ENCODE results near the gene MGARP. TPM values are rescaled to one million over a fixed set of nuclear protein-coding genes. Genes with fewer than 3 reads are reported as not detected.

Gene MGARP
- total and polyA plus RNA-seq, 2 experiments from 2014 or later = 2.4 to 4.1 TPM

DNA sequence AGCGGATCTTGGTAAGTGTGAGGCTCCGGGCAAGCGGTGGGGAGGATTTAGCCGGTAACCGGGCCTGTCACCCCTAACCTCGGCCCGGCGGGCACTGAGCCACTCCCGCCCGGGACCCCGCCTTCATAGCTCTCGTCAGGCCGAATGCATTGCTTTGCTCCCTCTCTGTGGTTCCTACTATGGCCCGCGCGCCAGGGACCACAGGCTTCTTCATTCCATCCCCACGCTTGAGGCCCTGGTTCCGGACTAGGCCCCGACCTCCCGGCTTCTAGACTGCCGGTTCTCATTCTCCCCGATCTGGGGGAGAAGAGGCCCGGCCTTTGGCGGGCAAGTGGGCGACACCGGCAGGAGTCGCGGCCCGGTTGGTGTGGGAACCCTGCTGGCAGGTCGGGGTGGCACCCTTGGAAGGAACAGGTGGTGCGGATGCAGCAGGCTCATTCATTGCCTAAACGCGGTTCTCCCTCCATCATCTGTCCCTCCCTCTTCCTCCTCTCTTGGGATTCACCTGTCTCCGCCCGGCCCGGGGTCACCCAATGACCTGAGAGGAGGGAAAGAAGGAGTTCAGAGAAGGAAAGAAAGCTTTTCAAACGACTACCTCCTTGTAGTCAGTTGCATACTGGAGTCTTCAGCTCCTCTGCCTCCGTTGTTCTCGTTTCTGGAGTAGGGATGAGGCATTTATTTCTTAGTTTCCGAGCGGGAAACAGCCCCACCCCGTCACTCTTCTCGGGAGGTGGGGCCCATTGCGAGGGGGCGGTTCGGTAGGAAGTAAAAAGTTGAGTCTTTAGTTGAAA is 22.0 kb upstream of the MGARP start, which contains the start of gene NDUFC1:
TSS of gene NDUFC1 (minus strand) at position 657 of the 791 bp plus-strand sequence. CDS start 6,679 bp downstream, outside the sequence.
- Mint-ChIP-seq H3K4me3 (peak within 1 kb of the TSS; percentile 99), H3K27me3 (ENCODE audit: insufficient read depth, low read depth, poor library complexity) (peaks cover 13% of the 10 kb centered on the region), H3K36me3 (ENCODE audit: low read depth) (peaks cover 47% of the 10 kb centered on the region), H3K9me3 (peaks cover 9% of the 10 kb centered on the region; the same call in 2 of the 3 replicates), H3K27ac (peak within 1 kb of the TSS; percentile 99), H3K4me1 (peaks cover 23% of the 10 kb centered on the region)
- H3K79me2 ChIP-seq (replicated peaks; ENCODE audit: insufficient read depth) = peaks cover 71% of the 10 kb centered on the region
- TF ChIP-seq, protein P1, sequence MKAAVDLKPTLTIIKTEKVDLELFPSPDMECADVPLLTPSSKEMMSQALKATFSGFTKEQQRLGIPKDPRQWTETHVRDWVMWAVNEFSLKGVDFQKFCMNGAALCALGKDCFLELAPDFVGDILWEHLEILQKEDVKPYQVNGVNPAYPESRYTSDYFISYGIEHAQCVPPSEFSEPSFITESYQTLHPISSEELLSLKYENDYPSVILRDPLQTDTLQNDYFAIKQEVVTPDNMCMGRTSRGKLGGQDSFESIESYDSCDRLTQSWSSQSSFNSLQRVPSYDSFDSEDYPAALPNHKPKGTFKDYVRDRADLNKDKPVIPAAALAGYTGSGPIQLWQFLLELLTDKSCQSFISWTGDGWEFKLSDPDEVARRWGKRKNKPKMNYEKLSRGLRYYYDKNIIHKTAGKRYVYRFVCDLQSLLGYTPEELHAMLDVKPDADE (IDR thresholded peaks at IDR 0.05) = no peak
- TF ChIP-seq POLR2AphosphoS5 (IDR thresholded peaks at IDR 0.05; ENCODE audit: low read depth) = peak; percentile 44
- TF ChIP-seq, protein P2, sequence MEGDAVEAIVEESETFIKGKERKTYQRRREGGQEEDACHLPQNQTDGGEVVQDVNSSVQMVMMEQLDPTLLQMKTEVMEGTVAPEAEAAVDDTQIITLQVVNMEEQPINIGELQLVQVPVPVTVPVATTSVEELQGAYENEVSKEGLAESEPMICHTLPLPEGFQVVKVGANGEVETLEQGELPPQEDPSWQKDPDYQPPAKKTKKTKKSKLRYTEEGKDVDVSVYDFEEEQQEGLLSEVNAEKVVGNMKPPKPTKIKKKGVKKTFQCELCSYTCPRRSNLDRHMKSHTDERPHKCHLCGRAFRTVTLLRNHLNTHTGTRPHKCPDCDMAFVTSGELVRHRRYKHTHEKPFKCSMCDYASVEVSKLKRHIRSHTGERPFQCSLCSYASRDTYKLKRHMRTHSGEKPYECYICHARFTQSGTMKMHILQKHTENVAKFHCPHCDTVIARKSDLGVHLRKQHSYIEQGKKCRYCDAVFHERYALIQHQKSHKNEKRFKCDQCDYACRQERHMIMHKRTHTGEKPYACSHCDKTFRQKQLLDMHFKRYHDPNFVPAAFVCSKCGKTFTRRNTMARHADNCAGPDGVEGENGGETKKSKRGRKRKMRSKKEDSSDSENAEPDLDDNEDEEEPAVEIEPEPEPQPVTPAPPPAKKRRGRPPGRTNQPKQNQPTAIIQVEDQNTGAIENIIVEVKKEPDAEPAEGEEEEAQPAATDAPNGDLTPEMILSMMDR (conservative IDR thresholded peaks at IDR 0.05; ENCODE audit: low read depth in 2 of 2) = 0 out of 4 replicates have a peak, but pooled peaks of 1 of the 2 experiments have one; percentile 12
- no peaks in the 10 kb centered on the region for H3K27me3 ChIP-seq (ENCODE audit: insufficient read depth)
- H2AFZ ChIP-seq = no peak within 1 kb of the TSS
- DNase-seq (ENCODE audit: low spot score) = peak; percentile 81
- peaks cover 19% of the 10 kb centered on the region; the same call in 1 of the 2 replicates for H3K4me1 ChIP-seq (ENCODE audit: insufficient read depth)
- H3F3A ChIP-seq (replicated peaks; ENCODE audit: low read depth) = no peaks in the 10 kb centered on the region; the same call in 1 of the 2 replicates
- peak within 1 kb of the TSS; percentile 94 for H3K27ac ChIP-seq (ENCODE audit: low read depth)
- peaks cover 4% of the 10 kb centered on the region; the same call in 1 of the 2 replicates for H3K36me3 ChIP-seq (ENCODE audit: insufficient read depth)
- peak; percentile 66 for ATAC-seq
- H3K4me2 ChIP-seq = peak within 1 kb of the TSS; percentile 83
- H3K4me3 ChIP-seq = peak within 1 kb of the TSS; percentile 83
- H3K9me2 ChIP-seq (ENCODE audit: insufficient read depth) = no peaks in the 10 kb centered on the region
- H4K20me1 ChIP-seq (replicated peaks; ENCODE audit: insufficient read depth) = peaks cover 29% of the 10 kb centered on the region

DNA sequence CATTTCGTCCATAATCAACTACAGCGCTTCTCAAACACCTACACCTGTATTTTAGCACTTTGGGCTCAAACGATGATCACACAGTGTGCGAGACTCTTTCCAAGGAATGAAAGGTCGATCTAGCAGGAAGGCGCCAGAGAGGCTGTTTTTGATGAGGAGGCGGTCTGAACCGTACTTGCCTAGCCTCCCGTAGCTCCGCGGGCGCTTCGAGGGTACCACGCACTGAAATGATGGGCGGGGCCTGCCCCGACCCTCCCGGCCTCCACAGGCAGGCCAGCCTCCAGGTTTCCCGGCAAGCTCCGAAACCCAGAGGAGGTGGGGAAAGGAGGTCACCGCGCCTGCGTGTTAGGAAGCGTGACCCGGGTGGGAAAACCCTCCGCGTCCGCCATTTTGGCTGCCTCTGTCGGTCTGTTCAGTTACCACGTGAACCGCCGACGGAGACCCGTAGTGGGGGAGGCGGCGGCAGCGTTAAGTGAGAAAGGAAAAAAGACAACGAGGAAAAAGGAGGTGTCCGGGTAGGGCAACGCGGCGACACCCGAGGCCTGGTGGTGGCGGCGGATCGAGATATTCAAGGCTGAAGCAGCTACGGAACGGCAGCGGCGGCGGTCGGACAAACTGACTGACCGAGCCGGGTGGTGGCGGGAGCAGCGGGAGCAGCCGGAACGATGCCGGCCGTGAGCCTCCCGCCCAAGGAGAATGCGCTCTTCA is 21.2 kb upstream of the MGARP start, which contains the start of gene NAA15:
TSS of gene NAA15 (plus strand) at position 393 of the 708 bp plus-strand sequence. CDS start at position 666, 273 bp downstream.
- Histone ChIP-seq H3K27me3 (ENCODE audit: insufficient read depth) (no peaks in the 10 kb centered on the region), H3K79me2 (replicated peaks; ENCODE audit: insufficient read depth) (peaks cover 64% of the 10 kb centered on the region), H3F3A (replicated peaks; ENCODE audit: low read depth) (no peaks in the 10 kb centered on the region; the same call in 1 of the 2 replicates), H4K20me1 (replicated peaks; ENCODE audit: insufficient read depth) (peaks cover 21% of the 10 kb centered on the region), H3K4me3 (peak within 1 kb of the TSS; percentile 83), H2AFZ (peak within 1 kb of the TSS; percentile 53; the same call in 1 of the 2 replicates), H3K9me2 (ENCODE audit: insufficient read depth) (no peaks in the 10 kb centered on the region), H3K27ac (ENCODE audit: low read depth) (peak within 1 kb of the TSS; percentile 94), H3K4me1 (ENCODE audit: insufficient read depth) (peaks cover 19% of the 10 kb centered on the region; the same call in 1 of the 2 replicates), H3K36me3 (ENCODE audit: insufficient read depth) (peaks cover 4% of the 10 kb centered on the region; the same call in 1 of the 2 replicates), H3K4me2 (peak within 1 kb of the TSS; percentile 86)
- ATAC-seq = peak; percentile 91
- H3K27me3 Mint-ChIP-seq (ENCODE audit: insufficient read depth, low read depth, poor library complexity) = peaks cover 13% of the 10 kb centered on the region
- H3K9me3 Mint-ChIP-seq = peaks cover 9% of the 10 kb centered on the region; the same call in 2 of the 3 replicates
- peak within 1 kb of the TSS; percentile 99 for H3K27ac Mint-ChIP-seq
- peak; percentile 98 for DNase-seq (ENCODE audit: low spot score)
- H3K4me1 Mint-ChIP-seq = peaks cover 15% of the 10 kb centered on the region; the same call in 2 of the 3 replicates
- peaks cover 40% of the 10 kb centered on the region for H3K36me3 Mint-ChIP-seq (ENCODE audit: low read depth)
- H3K4me3 Mint-ChIP-seq = peak within 1 kb of the TSS; percentile 99
- no peak for TF ChIP-seq JUNB (IDR thresholded peaks at IDR 0.05; ENCODE audit: unreplicated experiment)
- TF ChIP-seq, protein P3, sequence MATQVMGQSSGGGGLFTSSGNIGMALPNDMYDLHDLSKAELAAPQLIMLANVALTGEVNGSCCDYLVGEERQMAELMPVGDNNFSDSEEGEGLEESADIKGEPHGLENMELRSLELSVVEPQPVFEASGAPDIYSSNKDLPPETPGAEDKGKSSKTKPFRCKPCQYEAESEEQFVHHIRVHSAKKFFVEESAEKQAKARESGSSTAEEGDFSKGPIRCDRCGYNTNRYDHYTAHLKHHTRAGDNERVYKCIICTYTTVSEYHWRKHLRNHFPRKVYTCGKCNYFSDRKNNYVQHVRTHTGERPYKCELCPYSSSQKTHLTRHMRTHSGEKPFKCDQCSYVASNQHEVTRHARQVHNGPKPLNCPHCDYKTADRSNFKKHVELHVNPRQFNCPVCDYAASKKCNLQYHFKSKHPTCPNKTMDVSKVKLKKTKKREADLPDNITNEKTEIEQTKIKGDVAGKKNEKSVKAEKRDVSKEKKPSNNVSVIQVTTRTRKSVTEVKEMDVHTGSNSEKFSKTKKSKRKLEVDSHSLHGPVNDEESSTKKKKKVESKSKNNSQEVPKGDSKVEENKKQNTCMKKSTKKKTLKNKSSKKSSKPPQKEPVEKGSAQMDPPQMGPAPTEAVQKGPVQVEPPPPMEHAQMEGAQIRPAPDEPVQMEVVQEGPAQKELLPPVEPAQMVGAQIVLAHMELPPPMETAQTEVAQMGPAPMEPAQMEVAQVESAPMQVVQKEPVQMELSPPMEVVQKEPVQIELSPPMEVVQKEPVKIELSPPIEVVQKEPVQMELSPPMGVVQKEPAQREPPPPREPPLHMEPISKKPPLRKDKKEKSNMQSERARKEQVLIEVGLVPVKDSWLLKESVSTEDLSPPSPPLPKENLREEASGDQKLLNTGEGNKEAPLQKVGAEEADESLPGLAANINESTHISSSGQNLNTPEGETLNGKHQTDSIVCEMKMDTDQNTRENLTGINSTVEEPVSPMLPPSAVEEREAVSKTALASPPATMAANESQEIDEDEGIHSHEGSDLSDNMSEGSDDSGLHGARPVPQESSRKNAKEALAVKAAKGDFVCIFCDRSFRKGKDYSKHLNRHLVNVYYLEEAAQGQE (IDR thresholded peaks at IDR 0.05; ENCODE audit: unreplicated experiment) = no peak
- peak; percentile 93 for TF ChIP-seq POLR2AphosphoS5 (IDR thresholded peaks at IDR 0.05; ENCODE audit: low read depth)
- no peak for TF ChIP-seq ZNF331 (CRISPR knock-in tag; IDR thresholded peaks at IDR 0.05; ENCODE audit: low read depth)
- TF ChIP-seq, protein P1 (IDR thresholded peaks at IDR 0.05) = peak; percentile 63; the same call in 1 of the 2 replicates
